Endothelial cell of umbilical vein (primary cell): ENCODE measurements around the gene RAB38. TPM values are rescaled to one million over a fixed set of nuclear protein-coding genes. Genes with fewer than 3 reads are reported as not detected.

Source experiments
- BruUV-seq: library from RNA; stranded (reverse); fragments of 400-500 nt; replicated peaks from 2 replicates; lab custom pipeline; 2021; lab: Mats Ljungman, UMichigan
- CTCF ChIA-PET: fragments of 300-600, 350-600 bp; sonication (Branson Sonifier 250); formaldehyde crosslinking; loops from one replicate; lab custom pipeline; 2021; ENCODE audit warnings: antibody characterized with exemption, inconsistent platforms; lab: Charles Lee
- POLR2A ChIA-PET: fragments of 300-600, 350-600 bp; sonication (Branson Sonifier 250); formaldehyde crosslinking; loops from one replicate; lab custom pipeline; 2021; ENCODE audit warnings: antibody characterized with exemption, inconsistent platforms; lab: Charles Lee
- DNase-seq: peaks from one replicate; pipeline ENCODE4 v3.0.0-alpha.2; 2011; ENCODE audit warnings: low read depth, low spot score
- FAIRE-seq: peaks from 2 replicates; lab custom pipeline; 2011; peaks lifted over from hg19 to GRCh38; lab: Jason Lieb, UNC
- H2AFZ ChIP-seq: 2 replicates; pipeline ENCODE4 v1.6.0; 2012; ENCODE audit warnings: low read depth, low read length, control low read depth, inconsistent platforms
- H3K27ac ChIP-seq: 2 replicates; pipeline ENCODE4 v1.5.1; 2011; ENCODE audit warnings: low read depth, mild to moderate bottlenecking, control low read depth, low read length, moderate library complexity; ENCODE audit not compliant: insufficient read depth
- H3K27me3 ChIP-seq, 2 experiments: 2 replicates each; pipeline versions ENCODE4 v1.6.0 to v1.6.1; 2011; ENCODE audit warnings: low read length in 2 of 2, mixed read lengths in 1 of 2; ENCODE audit not compliant: control insufficient read depth in 2 of 2, insufficient read depth in 2 of 2
- H3K36me3 ChIP-seq, 2 experiments: 2 replicates in 1 of 2; 3 replicates in 1 of 2; pipeline ENCODE4 v1.5.1; 2011; ENCODE audit warnings: low read length in 2 of 2, mild to moderate bottlenecking in 1 of 2, moderate library complexity in 1 of 2; ENCODE audit not compliant: control insufficient read depth in 2 of 2, insufficient read depth in 2 of 2; ENCODE audit errors: extremely low read depth in 1 of 2
- H3K4me1 ChIP-seq: 3 replicates; pipeline ENCODE4 v1.5.1; 2011; ENCODE audit warnings: mild to moderate bottlenecking, low read length; ENCODE audit not compliant: control insufficient read depth, insufficient read depth; ENCODE audit errors: extremely low read depth
- H3K4me2 ChIP-seq: 2 replicates; pipeline ENCODE4 v1.6.1; 2011; ENCODE audit warnings: low read length, control low read depth, mixed read lengths; ENCODE audit not compliant: insufficient read depth
- H3K4me3 ChIP-seq, 3 experiments: fragments of 200-600 bp in 1 of 3; sonication (generic), shearing (Covaris generic) in 1 of 3; replicated peaks in 1 of 3; 2 replicates each; pipeline ENCODE4 v1.5.1; 2011 to 2016; ENCODE audit warnings: control low read depth in 3 of 3, low read length in 3 of 3, mild to moderate bottlenecking in 2 of 3, inconsistent platforms in 1 of 3, low read depth in 1 of 3, moderate library complexity in 1 of 3; ENCODE audit not compliant: insufficient read depth in 1 of 3
- H3K79me2 ChIP-seq: 2 replicates; pipeline ENCODE4 v1.6.0; 2012; ENCODE audit warnings: low read length, inconsistent platforms; ENCODE audit not compliant: control insufficient read depth, insufficient read depth
- H3K9ac ChIP-seq: replicated peaks from 2 replicates; pipeline ENCODE3; 2011; ENCODE audit warnings: low read length, control low read depth; ENCODE audit not compliant: insufficient read depth; ENCODE audit errors: extremely low read depth
- H3K9me1 ChIP-seq: replicated peaks from 3 replicates; pipeline ENCODE4 v1.6.0; 2011; ENCODE audit warnings: mild to moderate bottlenecking, low read length; ENCODE audit not compliant: control insufficient read depth, insufficient read depth; ENCODE audit errors: extremely low read depth
- H3K9me3 ChIP-seq: replicated peaks from 2 replicates; pipeline ENCODE4 v1.5.1; 2012; ENCODE audit warnings: low read length, inconsistent platforms; ENCODE audit not compliant: control insufficient read depth, insufficient read depth
- H4K20me1 ChIP-seq: replicated peaks from 2 replicates; pipeline ENCODE3; 2011; ENCODE audit warnings: mild to moderate bottlenecking, low read length; ENCODE audit not compliant: control insufficient read depth, insufficient read depth; ENCODE audit errors: extremely low read depth
- EZH2 ChIP-seq: IDR thresholded peaks from 2 replicates; pipeline ENCODE4 v1.6.1; 2012; ENCODE audit warnings: borderline replicate concordance, low read depth, mild to moderate bottlenecking, moderate library complexity, low read length, inconsistent platforms; ENCODE audit not compliant: severe bottlenecking
- FOS ChIP-seq: IDR thresholded peaks from 2 replicates; pipeline ENCODE4 v1.6.1; 2011; ENCODE audit warnings: mild to moderate bottlenecking, low read length, moderate library complexity, borderline replicate concordance; ENCODE audit not compliant: insufficient read depth
- GATA2 ChIP-seq: IDR thresholded peaks from 2 replicates; pipeline ENCODE4 v1.7.0; 2011; ENCODE audit warnings: low read depth, mild to moderate bottlenecking, moderate library complexity, mixed read lengths, low read length; ENCODE audit not compliant: insufficient read length, insufficient read depth
- JUN ChIP-seq: IDR thresholded peaks from 2 replicates; pipeline ENCODE4 v1.6.1; 2011; ENCODE audit warnings: borderline replicate concordance, low read depth; ENCODE audit not compliant: insufficient read length, insufficient read depth
- MYC ChIP-seq: IDR thresholded peaks from one replicate; pipeline ENCODE4 v1.6.1; 2011; ENCODE audit warnings: mild to moderate bottlenecking, low read depth, low read length
- POLR2A ChIP-seq: IDR thresholded peaks from 2 replicates; pipeline ENCODE4 v1.6.1; 2012; ENCODE audit warnings: low read depth, mild to moderate bottlenecking, control low read depth, low read length
- POLR2AphosphoS5 ChIP-seq: IDR thresholded peaks from 2 replicates; pipeline ENCODE4 v1.6.1; 2012; ENCODE audit warnings: low read depth, mild to moderate bottlenecking, control low read depth, low read length, moderate library complexity; ENCODE audit not compliant: insufficient read depth
- dilution Hi-C: fragments of 300-500 bp; cut with MboI; formaldehyde crosslinking; loops from one replicate; pipeline ENCODE4 v1.15.0; 2019; ENCODE audit warnings: low sequenced_read_pairs; ENCODE audit not compliant: extremely low pct_ligation_motif_present
- intact Hi-C: fragments of 100-400 bp; cut with micrococcal nuclease; formaldehyde crosslinking; loops from one replicate; pipeline ENCODE4 v1.10.0; 2022
- polyA plus RNA-seq, 4 experiments: library from polyadenylated mRNA; depleted of rRNA in 3 of 4; stranded (reverse) in 3 of 4; unstranded in 1 of 4; fragments of >200 nt; gene quantifications; 2 replicates each; pipeline versions ENCODE4 v1.2.1 to v1.2.3, GENCODE V29; 2011 to 2012; ENCODE audit warnings: missing spikeins in 1 of 4
- total RNA-seq: library from RNA; stranded (reverse); gene quantifications from 2 replicates; pipeline ENCODE4 v1.2.3, GENCODE V29; 2021
- TF ChIP-seq, protein P1 (sequence below), 2 donors: IDR thresholded peaks; 1 replicate in 1 of 2; 2 replicates in 1 of 2; pipeline ENCODE4 v1.5.1; 2011; ENCODE audit warnings: low read length in 2 of 2, mild to moderate bottlenecking in 2 of 2, moderate library complexity in 2 of 2, control low read depth in 1 of 2, inconsistent platforms in 1 of 2, low read depth in 1 of 2; ENCODE audit not compliant: insufficient read depth in 1 of 2; ENCODE audit errors: extremely low read depth in 1 of 2
- TF ChIP-seq, protein P2 (sequence below): IDR thresholded peaks from 2 replicates; pipeline ENCODE4 v1.6.1; 2011; ENCODE audit not compliant: insufficient read depth, insufficient read length

The RAB38 gene
- total and polyA plus RNA-seq, 2 donors (not counting 3 experiments of a cell fraction or from before 2014, with no cell fraction given) = 3.0 to 3.6 TPM

DNA sequence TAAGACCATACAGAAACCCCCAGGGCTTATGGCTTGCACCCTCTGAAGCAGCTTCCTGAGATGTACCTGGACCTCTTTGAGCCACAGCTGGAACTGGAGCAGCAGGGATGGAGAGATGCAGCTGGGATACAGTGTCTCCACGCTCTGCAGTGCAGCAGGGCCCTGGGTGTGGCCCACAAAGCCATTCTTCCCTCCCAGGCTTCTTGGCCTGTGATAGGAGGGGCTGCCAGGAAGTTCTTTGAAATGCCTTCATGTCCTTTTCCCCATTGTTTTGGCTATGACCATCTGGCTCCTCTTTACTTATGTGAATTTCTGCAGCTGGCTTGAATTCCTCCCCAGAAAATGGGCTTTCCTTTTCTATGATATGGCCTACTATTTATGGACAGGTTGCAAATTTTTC is 37.1 kb upstream of the RAB38 start:
- H3K4me2 ChIP-seq = no peak overlapping the region
- no peak overlapping the region for H3K9ac ChIP-seq
- intact Hi-C loops (no loop called here), dilution Hi-C loops (no loop called here)
- no peaks in the 10 kb centered on the region for H3K79me2 ChIP-seq
- H3K27me3 ChIP-seq = no peaks in the 10 kb centered on the region
- TF ChIP-seq GATA2 (no peak), MYC (no peak), EZH2 (no peak), FOS (no peak), JUN (no peak), POLR2AphosphoS5 (no peak), POLR2A (no peak)
- TF ChIP-seq, protein P1, sequence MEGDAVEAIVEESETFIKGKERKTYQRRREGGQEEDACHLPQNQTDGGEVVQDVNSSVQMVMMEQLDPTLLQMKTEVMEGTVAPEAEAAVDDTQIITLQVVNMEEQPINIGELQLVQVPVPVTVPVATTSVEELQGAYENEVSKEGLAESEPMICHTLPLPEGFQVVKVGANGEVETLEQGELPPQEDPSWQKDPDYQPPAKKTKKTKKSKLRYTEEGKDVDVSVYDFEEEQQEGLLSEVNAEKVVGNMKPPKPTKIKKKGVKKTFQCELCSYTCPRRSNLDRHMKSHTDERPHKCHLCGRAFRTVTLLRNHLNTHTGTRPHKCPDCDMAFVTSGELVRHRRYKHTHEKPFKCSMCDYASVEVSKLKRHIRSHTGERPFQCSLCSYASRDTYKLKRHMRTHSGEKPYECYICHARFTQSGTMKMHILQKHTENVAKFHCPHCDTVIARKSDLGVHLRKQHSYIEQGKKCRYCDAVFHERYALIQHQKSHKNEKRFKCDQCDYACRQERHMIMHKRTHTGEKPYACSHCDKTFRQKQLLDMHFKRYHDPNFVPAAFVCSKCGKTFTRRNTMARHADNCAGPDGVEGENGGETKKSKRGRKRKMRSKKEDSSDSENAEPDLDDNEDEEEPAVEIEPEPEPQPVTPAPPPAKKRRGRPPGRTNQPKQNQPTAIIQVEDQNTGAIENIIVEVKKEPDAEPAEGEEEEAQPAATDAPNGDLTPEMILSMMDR (IDR thresholded peaks at IDR 0.05; ENCODE audit: extremely low read depth in 1 of 2, insufficient read depth in 1 of 2, low read depth in 1 of 2, low read length in 2 of 2) = no peak
- TF ChIP-seq, protein P2, sequence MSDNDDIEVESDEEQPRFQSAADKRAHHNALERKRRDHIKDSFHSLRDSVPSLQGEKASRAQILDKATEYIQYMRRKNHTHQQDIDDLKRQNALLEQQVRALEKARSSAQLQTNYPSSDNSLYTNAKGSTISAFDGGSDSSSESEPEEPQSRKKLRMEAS = no peak
- H3K36me3 ChIP-seq = no peaks in the 10 kb centered on the region
- no peaks in the 10 kb centered on the region for H3K4me1 ChIP-seq
- H3K4me3 ChIP-seq = no peak overlapping the region
- ChIA-PET POLR2A (no interaction called here), CTCF (no interaction called here)
- DNase-seq (no peak), FAIRE-seq (no peak)
- no TSS peak for BruUV-seq
- no peaks in the 10 kb centered on the region for H3K9me3 ChIP-seq
- no peak overlapping the region for H2AFZ ChIP-seq
- no peaks in the 10 kb centered on the region for H3K9me1 ChIP-seq
- H3K27ac ChIP-seq = no peak overlapping the region
- no peaks in the 10 kb centered on the region for H4K20me1 ChIP-seq
